IMR-90 (cell line): ENCODE measurements around the gene SLC26A3.

Experiments
- FOS ChIP-seq: fragments of 150-350 bp; IDR thresholded peaks from 2 replicates; pipeline ENCODE4 v1.6.1; 2016; ENCODE audit warnings: low read depth, low read length
- MAZ ChIP-seq: IDR thresholded peaks from 2 replicates; pipeline ENCODE4 v1.6.1; 2012; ENCODE audit warnings: low read depth, mild to moderate bottlenecking, low read length, improper control_type of control experiment, moderate library complexity, borderline replicate concordance
- POLR2A ChIP-seq: IDR thresholded peaks from 2 replicates; pipeline ENCODE4 v1.6.1; 2012; ENCODE audit warnings: mild to moderate bottlenecking, low read depth, low read length
- RCOR1 ChIP-seq: IDR thresholded peaks from 2 replicates; pipeline ENCODE4 v1.6.1; 2012; ENCODE audit warnings: mild to moderate bottlenecking, low read length, improper control_type of control experiment; ENCODE audit not compliant: insufficient replicate concordance
- SMC3 ChIP-seq: fragments of 150-350 bp; IDR thresholded peaks from 2 replicates; pipeline ENCODE4 v1.6.1; 2016; ENCODE audit warnings: low read depth, mild to moderate bottlenecking, antibody characterized with exemption, low read length, moderate library complexity

DNA sequence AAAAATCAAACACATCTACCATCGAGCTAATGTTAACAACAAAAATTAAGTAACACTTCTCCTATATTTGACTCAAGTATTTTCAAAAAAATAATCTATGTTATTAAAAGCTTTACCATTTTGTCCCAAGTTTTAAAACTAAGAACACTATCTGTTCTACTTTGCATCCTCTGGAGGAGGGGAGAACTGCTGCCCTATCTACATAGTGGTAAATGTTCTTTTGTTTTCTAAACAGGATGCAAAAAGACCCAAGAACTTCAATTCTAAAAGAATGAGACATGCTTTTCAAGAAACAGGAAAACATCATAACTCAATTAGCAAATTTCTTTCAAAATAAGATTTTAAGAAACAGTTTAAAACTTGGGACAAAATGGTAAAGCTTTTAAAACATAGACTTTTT lies 14.8 kb downstream of the SLC26A3 start:
- TF ChIP-seq RCOR1, result no peak
- TF ChIP-seq FOS, result no peak
- no peak for TF ChIP-seq SMC3
- TF ChIP-seq POLR2A, result no peak
- no peak for TF ChIP-seq MAZ
